HG03025 (cell line): ENCODE measurements around the gene RANBP10.
"Not testable (repeated sequence)": the region's sequence is repeated elsewhere in the genome, so short reads cannot be mapped to it uniquely, and the experiment has no call there.

Experiments used
- ATAC-seq: cut with Tn5 transposase; IDR thresholded peaks from one replicate; pipeline ENCODE4 v1.9.1; 2021; ENCODE audit warnings: mild to moderate bottlenecking, moderate library complexity; ENCODE audit not compliant: unreplicated experiment, low FRiP score

RANBP10 gene

DNA sequence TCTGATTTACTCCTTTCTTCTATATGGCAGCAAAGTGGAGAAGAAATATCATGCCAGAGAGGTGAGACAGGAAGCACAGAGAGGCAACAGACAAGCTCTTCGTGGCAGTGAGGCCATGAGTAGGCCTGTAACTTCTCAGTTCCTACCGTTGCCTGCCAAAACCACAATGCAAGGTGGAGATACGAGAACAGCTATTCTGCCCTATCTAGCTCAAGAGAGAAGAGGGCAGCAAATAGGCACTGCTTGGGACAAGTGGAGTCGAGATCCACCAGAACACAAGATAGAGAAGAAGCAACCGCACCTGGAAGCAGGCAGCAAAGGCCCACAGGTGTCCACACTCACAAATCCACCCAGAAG, 24.8 kb downstream of the RANBP10 start:
- no peak for ATAC-seq

DNA sequence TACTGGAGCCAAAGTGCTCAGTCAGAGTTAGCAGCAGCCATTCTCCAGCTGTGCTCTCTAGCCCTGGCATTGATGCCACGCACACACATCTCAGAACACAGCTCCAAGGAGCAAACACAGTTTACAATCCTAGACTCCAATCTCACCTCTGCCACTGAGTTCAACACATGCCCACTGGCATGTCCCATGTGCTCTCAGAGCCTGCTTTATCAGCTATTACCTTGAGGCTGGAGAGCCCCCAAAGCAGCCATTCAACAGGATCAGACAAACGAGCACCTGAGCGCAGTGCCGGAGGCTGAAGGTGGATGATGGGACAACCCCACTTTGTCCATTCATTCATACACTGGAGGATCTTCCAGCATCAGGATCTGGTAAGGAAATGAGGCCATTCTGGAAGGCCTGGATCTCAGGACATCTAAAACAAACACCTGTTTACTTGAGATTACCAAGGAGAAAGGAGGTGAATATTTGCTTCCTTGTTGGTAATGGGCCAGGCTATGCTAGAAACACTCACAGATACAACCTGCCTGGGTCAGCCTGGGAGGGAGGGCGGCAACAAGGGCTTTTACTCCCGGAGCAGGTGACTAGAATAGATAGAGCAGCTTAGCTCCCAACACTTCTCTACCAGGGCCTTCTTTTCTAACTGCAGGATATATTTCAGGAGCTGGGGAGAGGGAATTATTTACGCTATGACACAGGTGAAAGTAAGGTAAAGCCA, 25.4 kb downstream of the RANBP10 start:
- no peak for ATAC-seq

DNA sequence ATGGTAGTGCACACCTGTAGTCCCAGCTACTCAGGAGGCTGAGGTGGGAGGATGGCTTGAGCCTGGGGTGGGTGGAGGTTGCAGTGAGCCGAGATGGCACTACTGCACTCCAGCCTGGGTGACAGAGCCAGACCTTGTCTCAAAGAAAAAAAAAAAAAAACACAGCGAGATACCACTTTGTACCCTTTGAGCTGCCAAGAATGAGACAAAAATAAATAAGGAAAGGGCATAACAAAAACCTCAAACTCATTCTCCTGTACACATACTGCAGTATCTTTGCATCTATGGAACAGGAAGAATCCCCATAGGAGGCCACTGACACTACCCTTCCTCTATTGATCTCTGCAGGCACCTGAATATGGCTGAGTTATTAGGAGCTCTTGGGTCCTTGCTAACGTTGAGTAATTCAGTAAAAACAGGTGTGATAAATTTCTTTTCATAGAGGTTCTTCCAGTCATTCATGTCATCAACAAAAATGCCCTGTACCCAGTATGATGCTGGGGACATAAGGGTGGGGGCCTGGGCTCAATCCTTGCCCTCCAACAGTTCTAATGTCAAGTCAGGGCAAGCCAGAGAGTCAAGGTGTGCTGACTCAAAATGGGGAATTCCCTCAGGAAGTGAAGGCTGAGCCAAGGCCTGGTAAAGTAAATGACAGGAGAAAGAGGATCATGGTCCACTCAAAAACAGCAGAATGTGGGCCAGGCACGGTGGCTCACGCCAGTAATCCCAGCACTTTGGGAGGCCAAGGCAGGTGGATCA, 26.9 kb downstream of the RANBP10 start:
- no peak for ATAC-seq

DNA sequence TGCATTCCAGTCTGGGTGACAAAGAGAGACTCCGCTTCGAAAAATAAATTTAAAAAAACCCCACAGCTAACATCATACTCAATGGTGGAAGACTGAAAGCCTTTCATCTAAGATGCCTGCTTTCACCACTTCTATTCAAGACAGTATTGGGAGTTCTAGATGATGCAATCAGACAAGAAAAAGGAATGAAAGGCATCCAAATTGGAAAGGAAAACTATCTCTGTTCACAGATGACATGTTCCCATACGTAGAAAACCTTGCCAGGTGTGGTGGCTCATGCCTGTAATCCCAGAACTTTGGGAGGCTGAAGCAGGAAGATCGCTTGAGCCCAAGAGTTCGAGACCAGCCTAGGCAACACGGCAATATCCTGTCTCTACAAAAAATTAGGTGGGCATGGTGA, 31.1 kb downstream of the RANBP10 start:
- no peak for ATAC-seq

DNA sequence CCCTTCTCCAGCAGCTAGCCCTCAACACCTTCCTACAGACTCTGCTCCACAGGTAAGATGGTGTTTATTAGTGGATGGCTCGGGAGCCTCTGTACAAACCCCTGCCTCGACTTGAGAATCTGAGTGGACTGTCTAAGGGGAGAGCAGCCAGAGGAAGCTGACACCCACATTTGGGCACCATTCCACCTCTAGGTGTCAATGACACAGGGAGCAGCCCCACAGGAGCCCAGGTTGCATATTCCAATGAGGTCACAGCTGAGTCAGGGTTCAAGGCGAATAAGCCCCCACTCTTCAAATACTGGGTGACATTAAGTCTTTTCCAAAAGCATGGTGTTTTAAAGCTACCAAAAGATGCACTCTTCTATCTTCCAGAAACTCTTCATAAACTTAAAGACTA, 31.9 kb downstream of the RANBP10 start:
- ATAC-seq: no peak

DNA sequence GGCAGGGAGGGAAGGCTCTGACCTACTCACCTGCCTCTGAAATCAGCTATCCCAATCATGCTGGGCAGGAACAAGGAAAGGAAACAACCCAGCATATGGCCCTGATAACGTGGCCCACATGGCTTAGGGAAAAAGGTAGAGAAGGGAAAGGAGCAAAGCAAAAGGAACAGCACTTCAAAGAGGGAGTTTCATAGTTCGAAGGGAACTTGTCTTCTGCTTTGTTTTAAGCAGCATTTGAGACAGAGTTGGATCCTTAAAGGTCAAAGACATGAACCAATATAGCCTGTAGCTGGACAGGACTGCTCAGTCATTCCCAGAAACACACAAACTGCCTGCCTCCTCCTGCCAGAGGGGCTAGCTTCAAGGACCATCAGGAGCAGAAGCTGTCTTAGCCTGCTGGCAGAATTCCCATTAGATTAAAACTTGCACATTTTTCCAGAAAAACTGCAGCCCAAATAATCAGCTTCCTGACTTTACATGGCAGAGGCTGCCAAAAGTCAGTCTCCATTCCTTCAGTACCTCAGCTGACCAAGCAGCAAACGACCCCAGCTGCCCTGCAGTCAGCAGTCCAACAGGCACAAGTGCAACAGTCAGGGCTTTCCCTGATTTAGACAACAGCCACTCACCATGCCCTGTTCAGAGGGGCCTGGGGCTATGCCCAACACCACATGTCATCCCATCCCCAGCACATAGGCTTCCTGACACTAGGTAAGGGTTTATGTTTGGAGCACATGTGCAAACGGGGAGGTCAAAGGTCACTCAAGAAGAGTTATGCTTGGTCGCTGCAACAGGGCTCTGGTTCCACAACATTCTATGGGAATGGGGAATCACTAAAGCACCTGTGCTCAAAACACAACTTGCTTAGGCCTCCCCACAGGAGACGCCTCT, 32.5 kb downstream of the RANBP10 start:
- no peak for ATAC-seq

DNA sequence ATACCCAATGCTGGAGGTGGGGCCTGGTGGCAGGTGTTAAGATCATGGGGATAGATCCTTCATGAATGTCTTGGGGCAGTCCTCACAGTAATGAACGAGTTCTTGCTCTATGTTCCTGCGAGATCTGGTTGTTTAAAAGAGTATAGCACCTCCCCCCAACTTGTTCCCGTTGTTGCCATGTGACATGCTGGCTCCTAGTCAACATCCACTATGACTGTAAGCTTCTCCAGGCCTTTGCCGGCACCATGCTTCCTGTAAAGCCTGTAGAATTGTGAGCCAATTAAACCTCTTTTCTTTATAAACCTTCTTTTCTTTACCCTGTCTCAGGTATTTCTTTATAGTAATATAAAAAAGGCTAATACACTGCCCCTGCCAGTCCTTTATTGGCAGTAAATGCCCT, 33.3 kb downstream of the RANBP10 start:
- ATAC-seq: no peak

DNA sequence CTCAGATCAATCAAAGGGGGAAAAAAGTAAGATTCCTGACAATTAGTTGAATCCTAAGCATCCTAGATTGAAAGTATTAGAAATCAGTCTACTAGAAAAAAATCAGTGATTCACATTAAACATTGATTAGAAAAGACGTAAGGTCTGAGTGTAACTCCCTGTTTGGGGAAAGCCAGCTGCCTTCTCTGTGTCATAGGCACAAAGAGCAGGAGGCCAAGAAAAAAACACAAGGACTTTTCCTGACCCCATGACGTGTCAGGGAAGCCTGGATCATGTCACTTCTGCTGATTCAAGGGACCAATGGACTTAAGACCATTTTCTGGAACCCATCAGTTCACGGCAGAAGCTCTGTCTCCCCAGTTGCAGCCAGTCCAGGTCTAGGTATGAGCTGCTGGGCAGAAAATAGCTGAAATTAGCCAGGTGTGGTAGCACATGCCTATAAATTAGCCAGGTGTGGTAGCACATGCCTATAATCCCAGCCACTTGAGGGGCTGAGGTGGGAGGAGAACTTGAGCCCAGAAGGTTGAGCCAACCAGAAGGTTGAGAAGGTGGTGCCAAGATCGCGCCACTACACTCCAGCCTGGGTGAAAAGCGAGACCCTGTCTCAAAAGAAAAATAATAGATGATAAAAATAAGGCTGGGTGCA, 35.9 kb downstream of the RANBP10 start:
- ATAC-seq: no peak

DNA sequence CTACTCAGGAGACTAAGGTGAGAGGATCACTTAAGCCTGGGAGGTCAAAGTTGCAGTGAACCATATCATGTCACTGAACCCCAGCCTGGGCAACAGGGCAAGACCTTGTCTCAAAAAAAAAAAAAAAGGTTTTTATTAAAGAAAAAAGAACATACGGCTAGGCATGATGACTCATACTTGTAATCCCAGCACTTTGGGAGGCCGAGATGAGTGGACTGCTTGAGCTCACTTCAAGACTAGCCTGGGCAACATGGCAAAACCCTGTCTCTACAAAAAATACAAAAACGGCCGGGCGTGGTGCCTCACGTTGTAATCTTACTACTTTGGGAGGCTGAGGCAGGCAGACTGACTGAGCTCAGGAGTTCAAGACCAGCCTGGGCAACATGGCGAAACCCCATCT, 38.4 kb downstream of the RANBP10 start:
- no peak for ATAC-seq

DNA sequence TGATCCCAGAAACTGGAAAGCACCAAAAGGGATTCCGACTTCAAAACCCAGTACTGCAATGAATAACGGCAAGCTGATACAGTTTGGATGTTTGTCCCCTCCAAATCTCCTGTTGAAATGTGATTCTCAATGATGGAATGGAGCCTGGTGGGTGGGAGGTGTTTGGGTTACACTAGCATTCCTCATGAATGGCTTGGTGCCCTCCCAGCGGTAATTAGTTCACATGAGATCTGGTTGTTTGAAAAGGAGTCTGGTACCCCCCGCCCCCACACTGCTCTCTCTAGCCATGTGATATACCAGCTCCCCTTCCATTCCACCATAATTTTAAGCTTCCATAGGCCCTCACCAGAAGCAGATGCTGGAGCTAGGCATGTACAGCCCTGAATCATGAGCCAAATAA, 40.1 kb downstream of the RANBP10 start:
- ATAC-seq: no peak

DNA sequence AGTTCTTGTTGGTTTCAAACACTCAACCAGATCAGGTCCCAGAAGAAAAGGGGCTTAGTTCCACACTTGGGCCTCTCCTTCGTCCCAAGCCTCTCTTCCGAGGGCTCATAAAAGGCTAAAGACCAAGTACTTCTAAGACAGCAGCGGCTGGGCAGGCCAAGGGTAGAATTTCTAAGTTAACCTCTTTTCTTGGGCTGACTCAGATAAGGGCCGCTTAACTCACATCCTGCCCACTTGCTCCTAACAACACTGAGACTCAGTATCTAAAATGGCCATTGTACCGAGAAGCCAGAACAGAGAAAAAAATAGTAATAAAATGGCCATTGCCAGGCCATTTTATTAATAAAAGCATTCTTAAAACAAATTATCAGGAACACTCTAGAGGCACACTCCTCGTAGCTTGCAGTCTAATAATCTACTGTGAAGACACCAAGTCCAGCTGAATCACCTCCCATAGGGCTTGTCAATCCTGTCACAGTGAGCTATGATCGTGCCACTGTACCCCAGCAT, 42.1 kb downstream of the RANBP10 start:
- ATAC-seq: no peak

DNA sequence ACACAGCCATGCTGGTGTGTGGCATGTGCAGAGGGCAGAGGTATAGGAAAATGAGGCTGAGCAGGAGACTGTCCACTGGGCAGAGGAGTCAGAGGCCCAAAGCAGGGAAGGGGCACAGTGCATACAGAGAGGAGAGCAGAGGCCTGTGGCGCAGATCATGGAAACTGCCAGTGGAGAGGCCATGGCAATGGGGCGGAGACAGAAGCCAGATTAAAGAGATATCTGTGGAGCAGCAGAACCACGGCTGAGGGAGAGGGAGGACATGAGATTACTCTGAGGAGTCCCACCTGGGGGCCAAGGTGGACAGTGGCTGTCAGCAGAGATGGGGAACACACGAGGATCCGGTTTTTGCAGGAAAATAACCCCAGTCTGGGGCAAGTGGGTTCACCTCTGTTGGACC, 43.3 kb downstream of the RANBP10 start:
- no peak for ATAC-seq

DNA sequence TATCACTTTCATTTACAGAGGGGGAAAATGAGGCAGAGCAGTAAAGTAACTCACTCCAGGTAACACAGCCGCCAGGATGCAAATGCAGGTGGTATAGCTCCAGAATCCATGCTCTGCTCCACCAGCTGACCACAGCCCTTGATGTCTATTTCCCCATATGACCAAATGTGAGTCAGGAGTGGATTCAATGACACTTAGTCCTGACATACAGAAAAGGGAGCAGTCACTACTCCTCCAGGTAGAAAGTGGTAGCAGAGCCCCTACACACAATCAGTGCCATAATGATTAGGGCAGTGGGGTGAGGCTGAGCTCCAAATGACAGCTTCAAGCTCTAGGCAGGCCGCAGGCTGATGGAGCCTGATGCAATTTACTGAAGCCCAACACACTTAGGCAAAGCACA, 44.0 kb downstream of the RANBP10 start:
- ATAC-seq: no peak

DNA sequence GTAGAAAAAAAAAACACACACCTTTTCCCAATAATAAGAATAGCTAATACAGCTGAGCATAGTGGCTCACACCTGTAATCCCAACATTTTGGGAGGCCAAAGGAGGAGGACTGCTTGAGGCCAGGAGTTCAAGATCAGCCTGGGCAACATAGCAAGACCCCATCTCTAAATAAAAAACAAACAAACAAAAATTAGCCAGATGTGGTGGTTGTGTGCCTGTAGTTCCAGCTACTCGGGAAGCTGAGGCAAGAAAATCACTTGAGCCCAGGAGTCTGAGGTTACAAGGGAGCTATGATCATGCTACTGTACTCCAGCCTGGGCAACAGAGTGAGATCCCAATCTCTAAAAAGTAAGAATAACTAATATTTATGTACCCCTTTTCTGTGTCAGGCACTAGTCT, 44.4 kb downstream of the RANBP10 start:
- ATAC-seq: no peak

DNA sequence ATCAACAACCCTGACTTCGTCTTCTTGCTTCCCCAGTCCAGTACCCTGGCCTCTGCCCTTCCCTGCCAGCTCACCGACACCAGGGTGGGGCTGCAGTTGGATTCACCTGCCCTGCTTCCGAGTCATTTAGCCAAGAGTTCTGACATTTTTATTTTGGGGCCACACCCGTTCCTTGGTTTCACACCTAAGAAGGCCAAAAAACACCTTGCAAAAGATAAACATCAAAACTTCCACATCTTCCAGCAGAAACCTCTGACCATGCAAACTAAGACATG, 45.5 kb downstream of the RANBP10 start:
- ATAC-seq: no peak

DNA sequence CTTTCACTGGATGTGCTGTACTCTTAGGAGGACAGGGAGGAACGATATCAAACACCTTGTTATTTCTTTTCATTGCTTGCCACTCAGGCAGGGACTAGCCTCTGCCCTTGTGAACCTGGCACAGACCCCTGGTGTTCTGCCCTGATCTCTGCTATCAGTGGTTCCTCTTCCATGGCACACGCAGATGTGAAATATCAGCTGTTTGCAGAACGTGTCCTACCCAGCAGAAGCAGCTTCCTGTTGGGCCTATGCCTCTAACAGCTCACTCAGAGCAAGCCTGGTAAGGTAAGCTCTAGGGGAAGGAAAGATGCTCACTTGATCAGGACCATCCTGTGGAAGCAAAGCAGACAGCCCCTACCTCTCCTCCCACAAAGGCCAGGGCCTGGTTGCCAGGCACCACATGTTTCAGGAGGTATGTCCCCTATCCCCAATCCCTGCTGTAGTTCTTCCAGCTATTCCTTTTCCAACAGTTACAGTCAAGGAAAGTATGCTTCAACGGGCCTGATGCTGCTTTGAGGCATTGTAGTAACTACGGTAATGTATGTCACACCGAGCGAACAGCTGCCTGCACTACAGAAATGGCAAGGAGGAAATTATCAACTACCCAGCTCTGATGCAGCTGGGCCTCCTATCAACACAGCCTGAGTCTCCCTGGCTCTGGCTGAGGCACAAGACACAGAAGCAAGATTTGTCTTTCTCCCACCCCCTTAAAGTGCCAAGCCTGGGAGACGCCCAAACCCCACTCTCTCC, 46.0 kb downstream of the RANBP10 start:
- no peak for ATAC-seq

DNA sequence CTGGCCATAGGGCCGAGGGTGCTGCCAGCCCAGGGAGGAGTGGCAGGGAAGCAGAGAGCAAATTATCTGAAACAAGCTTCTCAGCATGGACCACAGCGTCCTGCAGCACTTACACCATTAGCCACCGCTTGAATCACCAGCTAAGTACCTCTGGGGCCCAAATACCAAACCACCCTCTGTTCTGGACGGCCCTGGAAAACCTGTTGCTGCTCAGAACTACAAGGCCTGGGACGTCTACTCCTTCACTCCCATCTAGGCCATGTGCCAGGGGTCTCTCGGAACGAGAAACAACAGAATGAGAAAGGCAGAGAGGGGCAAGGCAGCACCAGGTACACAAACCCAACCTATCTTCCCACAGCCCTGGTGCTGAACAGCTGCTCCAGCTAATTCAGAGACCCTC, 47.4 kb downstream of the RANBP10 start:
- no peak for ATAC-seq

DNA sequence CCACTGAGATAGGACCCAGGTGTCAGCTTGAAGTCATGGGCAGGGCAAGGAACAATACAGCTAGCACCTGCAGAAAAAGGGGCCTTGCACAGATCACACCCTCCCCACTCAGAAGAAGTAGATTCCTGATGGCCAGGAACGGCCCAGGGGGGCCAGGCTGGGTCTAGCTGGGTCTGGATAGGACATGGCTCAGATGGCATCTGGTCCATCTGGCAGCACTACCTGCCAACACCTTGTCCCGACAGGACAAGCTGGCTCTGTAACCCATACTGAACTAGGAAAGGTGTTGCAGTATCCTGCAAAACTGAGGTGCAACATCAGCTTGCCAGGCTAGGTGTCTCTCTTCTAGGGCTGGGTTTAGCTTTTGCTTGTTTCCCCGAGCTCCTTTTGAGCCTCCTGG, 48.4 kb downstream of the RANBP10 start:
- no peak for ATAC-seq

DNA sequence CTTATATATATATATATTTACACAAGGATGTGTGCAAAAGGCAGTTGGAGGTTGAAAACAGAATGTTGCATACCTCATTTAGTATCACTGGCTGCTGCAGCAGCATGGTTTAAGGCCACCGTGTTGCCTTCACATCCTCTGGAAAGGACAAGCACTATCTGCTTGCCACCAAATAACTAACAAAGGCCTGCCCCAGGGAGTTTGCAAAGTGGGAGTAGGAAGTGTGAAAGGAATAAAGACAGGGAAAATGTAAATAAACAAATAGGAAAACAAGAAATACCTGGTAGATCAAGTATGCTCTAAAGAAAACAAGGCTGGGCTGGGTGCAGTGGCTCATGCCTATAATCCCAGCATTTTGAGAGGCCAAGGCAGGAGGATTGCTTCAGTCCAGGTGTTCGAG, 53.7 kb downstream of the RANBP10 start:
- ATAC-seq: no peak

DNA sequence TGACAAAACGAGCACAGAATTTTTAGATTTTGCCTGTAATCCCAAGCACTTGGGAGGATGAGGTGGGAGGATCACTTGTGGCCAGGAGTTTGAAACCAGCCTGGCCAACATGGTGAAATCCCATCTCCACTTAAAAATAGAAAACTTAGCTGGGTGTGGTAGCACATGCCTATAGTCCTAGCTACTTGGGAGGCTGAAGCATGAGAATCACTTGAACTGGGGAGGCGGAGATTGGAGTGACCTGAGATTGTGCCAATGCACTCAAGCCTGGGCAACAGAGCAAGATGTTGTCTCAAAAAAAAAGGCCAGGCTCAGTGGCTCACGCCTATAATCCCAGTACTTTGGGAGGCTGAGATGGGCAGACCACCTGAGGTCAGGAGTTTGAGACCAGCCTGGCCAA, 55.0 kb downstream of the RANBP10 start:
- ATAC-seq: not testable (repeated sequence)
